Left lung (tissue), 10 donors: Measurements from ENCODE around the gene DTX4. TPM values are rescaled to one million over a fixed set of nuclear protein-coding genes. Genes with fewer than 3 reads are reported as not detected.

ENCODE experiments used
- ATAC-seq: fragments of 200-7000 bp; cut with Tn5 transposase; one replicate; pipeline ENCODE4 v1.9.1; 2020; ENCODE audit warnings: moderate library complexity
- DNase-seq, 4 donors: peaks; one replicate each; pipeline ENCODE4 v3.0.0-alpha.2; 2013 to 2020
- H3K27ac ChIP-seq, 2 donors: fragments of 200-600 bp; sonication (generic) in 1 of 2; one replicate each; pipeline versions ENCODE4 v1.5.0 to v1.8.0; 2020 to 2021
- H3K27me3 ChIP-seq, 2 donors: fragments of 200-600 bp; sonication (generic) in 1 of 2; one replicate each; pipeline versions ENCODE4 v1.5.0 to v1.8.0; 2020 to 2021
- H3K36me3 ChIP-seq, 2 donors: fragments of 200-600 bp; sonication (generic) in 1 of 2; one replicate each; pipeline versions ENCODE4 v1.5.0 to v1.8.0; 2020 to 2021
- H3K4me1 ChIP-seq, 2 donors: fragments of 200-600 bp; one replicate each; pipeline ENCODE4 v1.8.0; 2021
- H3K4me3 ChIP-seq, 2 donors: fragments of 200-600 bp; sonication (generic) in 1 of 2; one replicate each; pipeline versions ENCODE4 v1.5.0 to v1.8.0; 2020 to 2021; ENCODE audit warnings: mild to moderate bottlenecking in 1 of 2
- H3K9me3 ChIP-seq, 2 donors: fragments of 200-600 bp; sonication (generic) in 1 of 2; one replicate each; pipeline versions ENCODE4 v1.5.0 to v1.8.0; 2020 to 2021
- intact Hi-C, 2 donors: fragments of 100-400 bp; cut with DNase I; formaldehyde crosslinking; loops; one replicate each; pipeline versions ENCODE4 v1.11.2 to v1.14.2; 2022
- polyA plus RNA-seq, 6 donors: library from polyadenylated mRNA; unstranded; fragments of 120-200 nt; gene quantifications; one replicate each; pipeline ENCODE4 v1.2.1, GENCODE V29; 2013; ENCODE audit not compliant: insufficient read length in 6 of 6
- total RNA-seq, 2 donors: library from RNA; stranded (reverse); fragmentation: NEBNext Ultra II Directional; extraction: Animal tissue kit (Norgen Biotek cat#: 25700); gene quantifications; one replicate each; pipeline ENCODE4 v1.2.1, GENCODE V29; 2021
- TF ChIP-seq, protein P1 (sequence below), 2 donors: fragments of 200-600 bp; sonication (generic) in 1 of 2; IDR thresholded peaks; one replicate each; pipeline versions ENCODE4 v1.5.0 to v1.8.0; 2021; ENCODE audit warnings: antibody characterized with exemption in 2 of 2
- donor health status: DM: no; HTN: yes; CAD: no.
- donor health status: DM: no; HTN: no; CAD: no.

The DTX4 gene
- total and polyA plus RNA-seq, 8 donors: 33.2 to 74.9 (median 67.2) TPM

DNA sequence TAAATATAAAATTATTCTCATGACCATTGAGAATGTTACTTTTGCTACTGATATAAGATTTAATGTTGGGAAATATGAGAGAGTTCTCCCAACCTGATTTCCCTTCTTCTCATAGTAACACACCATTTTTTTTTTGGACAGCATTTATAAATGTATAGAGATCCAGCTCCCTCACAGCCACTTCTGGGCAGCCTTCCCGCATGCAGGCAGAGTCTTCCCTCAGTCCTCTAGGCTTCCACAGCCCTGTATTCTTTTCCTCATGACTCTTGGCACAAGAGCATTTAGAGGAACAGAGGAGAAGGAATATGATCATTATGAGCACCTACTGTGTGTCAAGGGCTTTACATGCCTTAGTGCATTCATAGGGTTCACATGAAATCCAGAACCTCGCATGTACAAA, 9.0 kb downstream of the DTX4 start:
- no peak for DNase-seq
- TF ChIP-seq, protein P1, sequence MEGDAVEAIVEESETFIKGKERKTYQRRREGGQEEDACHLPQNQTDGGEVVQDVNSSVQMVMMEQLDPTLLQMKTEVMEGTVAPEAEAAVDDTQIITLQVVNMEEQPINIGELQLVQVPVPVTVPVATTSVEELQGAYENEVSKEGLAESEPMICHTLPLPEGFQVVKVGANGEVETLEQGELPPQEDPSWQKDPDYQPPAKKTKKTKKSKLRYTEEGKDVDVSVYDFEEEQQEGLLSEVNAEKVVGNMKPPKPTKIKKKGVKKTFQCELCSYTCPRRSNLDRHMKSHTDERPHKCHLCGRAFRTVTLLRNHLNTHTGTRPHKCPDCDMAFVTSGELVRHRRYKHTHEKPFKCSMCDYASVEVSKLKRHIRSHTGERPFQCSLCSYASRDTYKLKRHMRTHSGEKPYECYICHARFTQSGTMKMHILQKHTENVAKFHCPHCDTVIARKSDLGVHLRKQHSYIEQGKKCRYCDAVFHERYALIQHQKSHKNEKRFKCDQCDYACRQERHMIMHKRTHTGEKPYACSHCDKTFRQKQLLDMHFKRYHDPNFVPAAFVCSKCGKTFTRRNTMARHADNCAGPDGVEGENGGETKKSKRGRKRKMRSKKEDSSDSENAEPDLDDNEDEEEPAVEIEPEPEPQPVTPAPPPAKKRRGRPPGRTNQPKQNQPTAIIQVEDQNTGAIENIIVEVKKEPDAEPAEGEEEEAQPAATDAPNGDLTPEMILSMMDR (IDR thresholded peaks at IDR 0.05): no peak
- intact Hi-C loops: no loop called here
- Histone ChIP-seq H3K27me3 (no peaks in the 10 kb centered on the region), H3K36me3 (peaks cover 0 to 13% of the 10 kb centered on the region in 2 donors), H3K9me3 (no peaks in the 10 kb centered on the region), H3K27ac (no peak overlapping the region), H3K4me1 (peaks cover 18 to 26% of the 10 kb centered on the region in 2 donors), H3K4me3 (no peak overlapping the region)
- ATAC-seq: no peak

DNA sequence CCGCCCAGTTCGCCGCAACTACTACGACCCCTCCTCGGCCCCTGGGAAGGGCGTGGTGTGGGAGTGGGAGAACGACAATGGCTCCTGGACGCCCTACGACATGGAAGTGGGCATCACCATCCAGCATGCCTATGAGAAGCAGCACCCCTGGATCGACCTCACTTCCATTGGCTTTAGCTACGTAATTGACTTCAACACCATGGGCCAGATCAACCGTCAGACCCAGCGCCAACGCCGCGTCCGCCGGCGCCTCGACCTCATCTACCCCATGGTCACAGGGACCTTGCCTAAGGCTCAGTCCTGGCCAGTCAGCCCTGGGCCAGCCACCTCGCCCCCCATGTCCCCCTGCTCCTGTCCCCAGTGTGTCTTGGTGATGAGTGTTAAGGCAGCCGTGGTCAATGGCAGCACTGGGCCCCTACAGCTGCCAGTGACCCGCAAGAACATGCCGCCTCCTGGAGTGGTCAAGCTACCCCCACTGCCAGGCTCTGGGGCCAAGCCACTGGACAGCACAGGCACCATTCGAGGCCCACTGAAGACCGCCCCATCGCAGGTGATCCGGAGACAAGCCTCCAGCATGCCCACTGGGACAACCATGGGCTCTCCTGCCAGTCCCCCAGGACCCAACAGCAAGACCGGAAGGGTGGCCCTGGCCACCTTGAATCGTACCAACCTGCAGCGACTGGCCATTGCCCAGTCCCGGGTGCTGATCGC, 10.0 kb downstream of the DTX4 start:
- Histone ChIP-seq H3K27ac (no peak overlapping the region), H3K36me3 (peaks cover 0 to 13% of the 10 kb centered on the region in 2 donors), H3K27me3 (no peaks in the 10 kb centered on the region), H3K4me3 (no peak overlapping the region), H3K4me1 (peaks cover 24 to 33% of the 10 kb centered on the region in 2 donors), H3K9me3 (no peaks in the 10 kb centered on the region)
- TF ChIP-seq, protein P1 (IDR thresholded peaks at IDR 0.05): no peak
- intact Hi-C loops: no loop called here
- DNase-seq (peak in 1 of 4 donors; percentile 63), ATAC-seq (no peak)

DNA sequence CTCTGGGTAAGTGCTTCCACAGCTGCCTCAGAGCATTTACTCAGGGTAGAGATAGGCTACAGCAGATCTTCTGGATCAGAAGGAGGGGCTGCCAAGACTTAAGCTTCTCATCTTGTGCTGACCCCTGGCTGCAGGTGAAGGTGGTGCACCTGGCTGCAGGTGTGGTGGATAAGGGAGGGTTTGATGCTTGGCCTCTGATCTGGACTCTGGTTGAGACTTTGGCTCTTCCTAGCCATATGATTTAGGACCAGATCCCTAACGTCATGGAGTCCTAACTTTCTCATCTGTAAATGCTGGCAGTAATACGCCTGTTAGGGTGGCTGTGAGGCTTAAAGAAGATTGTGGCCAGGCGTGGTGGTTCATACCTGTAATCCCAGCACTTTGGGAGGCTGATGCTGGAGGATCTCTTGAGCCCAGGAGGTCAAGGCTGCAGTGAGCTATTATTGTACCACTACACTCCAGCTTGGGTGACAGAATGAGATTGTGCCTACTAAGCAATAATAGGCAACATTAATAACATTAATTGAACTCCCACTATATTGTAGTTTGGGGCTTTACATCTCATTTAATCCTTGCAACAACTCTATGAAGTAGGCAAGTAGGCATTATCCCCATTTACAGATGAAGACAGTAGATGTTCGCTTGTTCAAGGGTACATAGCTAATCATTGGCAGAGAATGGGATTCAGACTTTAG, 10.7 kb downstream of the DTX4 start:
- no peaks in the 10 kb centered on the region for H3K27me3 ChIP-seq
- no peak for ATAC-seq
- H3K4me1 ChIP-seq: peaks cover 31 to 40% of the 10 kb centered on the region in 2 donors
- no peak overlapping the region for H3K4me3 ChIP-seq
- peaks cover 0 to 13% of the 10 kb centered on the region in 2 donors for H3K36me3 ChIP-seq
- no peak for DNase-seq
- TF ChIP-seq, protein P1 (IDR thresholded peaks at IDR 0.05): peak; percentile 20
- H3K9me3 ChIP-seq: no peaks in the 10 kb centered on the region
- no peak overlapping the region for H3K27ac ChIP-seq
- intact Hi-C loops: no loop called here

DNA sequence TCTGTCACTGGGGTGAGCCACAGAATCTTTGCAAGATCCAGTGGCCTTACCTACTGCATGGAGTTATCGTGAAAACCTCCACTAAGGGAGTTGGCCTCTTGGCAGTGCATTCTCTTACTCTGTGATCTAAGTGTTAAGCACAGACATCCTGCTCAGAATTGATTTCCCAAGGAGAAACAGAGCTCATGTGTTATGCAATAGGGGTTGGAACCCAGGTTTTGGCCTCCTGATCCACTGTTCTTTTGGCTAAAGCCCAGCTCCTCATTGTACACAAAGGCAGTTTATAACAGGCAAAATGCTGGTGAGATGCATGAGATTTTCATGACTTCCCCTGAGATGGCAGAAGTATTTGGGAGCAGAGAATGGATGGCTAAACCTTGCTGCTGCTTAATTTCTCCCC, 11.8 kb downstream of the DTX4 start:
- Histone ChIP-seq H3K36me3 (peaks cover 0 to 13% of the 10 kb centered on the region in 2 donors), H3K9me3 (no peaks in the 10 kb centered on the region), H3K27me3 (no peaks in the 10 kb centered on the region), H3K27ac (peak overlapping the region in 1 of 2 donors; percentile 26), H3K4me1 (peaks cover 42 to 51% of the 10 kb centered on the region in 2 donors), H3K4me3 (no peak overlapping the region)
- DNase-seq: no peak
- TF ChIP-seq, protein P1 (IDR thresholded peaks at IDR 0.05): no peak
- no peak for ATAC-seq
- intact Hi-C loops: no loop called here

DNA sequence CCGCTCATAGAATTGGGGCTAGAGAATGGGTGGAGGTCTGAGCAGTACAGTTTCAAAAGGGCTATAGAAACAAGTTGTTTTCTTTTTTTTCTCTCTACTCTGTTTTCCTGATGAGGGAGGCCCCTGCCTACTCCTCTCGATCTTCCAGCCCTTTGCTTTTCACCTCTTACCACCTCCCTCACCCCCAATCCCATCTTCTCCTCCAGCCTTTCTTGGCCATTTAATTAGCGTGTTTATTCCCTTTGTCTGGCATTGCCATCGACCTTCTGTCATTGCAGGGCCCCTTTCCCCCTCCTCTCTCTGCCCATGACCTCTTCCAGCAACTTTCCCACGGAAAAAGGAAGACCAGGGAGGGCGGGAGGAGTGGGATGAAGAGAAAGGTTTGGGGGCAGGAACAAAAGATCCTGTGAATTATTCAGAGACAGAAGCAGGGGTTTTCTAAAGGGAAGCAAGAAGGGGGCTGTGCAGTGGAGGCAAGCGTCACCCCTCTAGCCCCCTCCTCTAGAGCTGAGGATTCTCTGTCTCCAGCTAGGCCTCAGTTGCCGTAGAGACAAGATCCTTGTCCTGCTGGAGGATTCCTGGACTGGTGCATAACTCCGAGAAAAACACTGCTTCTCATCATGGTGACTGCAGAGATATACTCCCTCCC, 12.9 kb downstream of the DTX4 start:
- TF ChIP-seq, protein P1 (IDR thresholded peaks at IDR 0.05): no peak
- intact Hi-C loops: no loop called here
- H3K27me3 ChIP-seq: no peaks in the 10 kb centered on the region
- H3K4me1 ChIP-seq: peaks cover 46 to 59% of the 10 kb centered on the region in 2 donors
- H3K9me3 ChIP-seq: no peaks in the 10 kb centered on the region
- peak overlapping the region; percentile 51 to 70 for H3K27ac ChIP-seq
- ATAC-seq: no peak
- peaks cover 0 to 13% of the 10 kb centered on the region in 2 donors for H3K36me3 ChIP-seq
- no peak overlapping the region for H3K4me3 ChIP-seq
- DNase-seq: no peak
